Esophagus muscularis mucosa (tissue), 3 donors: Measurements from ENCODE around the gene CSH2.

Source experiments
- CTCF ChIP-seq, 3 experiments: fragments of 200-600 bp in 2 of 3; fragments of 450-650 bp in 1 of 3; sonication (generic) in 2 of 3; IDR thresholded peaks; one replicate each; pipeline ENCODE4 v1.5.1; 2017 to 2019; ENCODE audit warnings: antibody characterized with exemption in 3 of 3, mild to moderate bottlenecking in 2 of 3, moderate library complexity in 1 of 3
- POLR2AphosphoS5 ChIP-seq, 2 donors: sonication (generic); formaldehyde crosslinking; IDR thresholded peaks; one replicate each; pipeline ENCODE4 v1.6.1; 2017; ENCODE audit warnings: antibody characterized with exemption in 2 of 2

GRCh38 chr17:63827002-63827800, 46.3 kb downstream of the CSH2 start, which contains the start of the genes FTSJ3 and PSMC5:
- TF ChIP-seq CTCF (IDR thresholded peaks at IDR 0.05) (peak; percentile 14 to 55 (median 36)), POLR2AphosphoS5 (IDR thresholded peaks at IDR 0.05) (peak; percentile 84 to 97)
